WTC11 (cell line): ENCODE results near the gene SGTA. TPM values are rescaled to one million over a fixed set of nuclear protein-coding genes. Genes with fewer than 3 reads are reported as not detected.

Source experiments
- ATAC-seq: fragments of 200-7000 bp; cut with Tn5 transposase; 2 replicates; pipeline ENCODE4 v1.10.0; 2021; ENCODE audit warnings: mild to moderate bottlenecking, moderate library complexity
- CTCF ChIA-PET: fragments of 300-600 bp; sonication (Branson Sonifier 250); formaldehyde crosslinking; loops from one replicate; lab custom pipeline; 2021; ENCODE audit warnings: antibody characterized with exemption; lab: Charles Lee
- POLR2A ChIA-PET: fragments of 350-600 bp; sonication (Branson Sonifier 250); formaldehyde crosslinking; loops from one replicate; lab custom pipeline; 2021; ENCODE audit warnings: antibody characterized with exemption; lab: Charles Lee
- DNase-seq: peaks from one replicate; pipeline ENCODE4 v3.0.0; 2021; ENCODE audit warnings: low spot score
- H3K27ac Mint-ChIP-seq: 2 replicates; pipeline ENCODE4 v1.8.0; 2021; ENCODE audit warnings: mixed read lengths
- H3K27me3 Mint-ChIP-seq: 2 replicates; pipeline ENCODE4 v1.8.0; 2021; ENCODE audit warnings: low read depth, mild to moderate bottlenecking, moderate library complexity, mixed read lengths
- H3K36me3 Mint-ChIP-seq: 2 replicates; pipeline ENCODE4 v1.8.0; 2021; ENCODE audit warnings: mixed read lengths
- H3K4me1 Mint-ChIP-seq: 2 replicates; pipeline ENCODE4 v1.8.0; 2022; ENCODE audit warnings: mixed read lengths
- H3K4me3 Mint-ChIP-seq: 2 replicates; pipeline ENCODE4 v1.8.0; 2021; ENCODE audit warnings: mild to moderate bottlenecking, moderate library complexity, mixed read lengths
- H3K9me3 Mint-ChIP-seq: 2 replicates; pipeline ENCODE4 v1.8.0; 2021; ENCODE audit warnings: mixed read lengths
- CDX4 ChIP-seq: fragments of 250-450 bp; sonication (Bioruptor Pico); IDR thresholded peaks from 2 replicates; pipeline ENCODE4 v1.9.0; 2021; ENCODE audit warnings: moderate library complexity, mild to moderate bottlenecking, inconsistent platforms, borderline replicate concordance
- E2F5 ChIP-seq: sonication (generic); formaldehyde crosslinking; IDR thresholded peaks from 2 replicates; pipeline ENCODE4 v1.8.1; 2022; ENCODE audit warnings: mild to moderate bottlenecking, moderate library complexity, missing genetic modification reagents
- ELF4 ChIP-seq: sonication (generic); formaldehyde crosslinking; IDR thresholded peaks from 2 replicates; pipeline ENCODE4 v1.8.1; 2022; ENCODE audit warnings: low read depth, mild to moderate bottlenecking, moderate library complexity, missing genetic modification reagents
- EMX1 ChIP-seq: fragments of 250-450 bp; sonication (Bioruptor Pico); IDR thresholded peaks from 2 replicates; pipeline ENCODE4 v1.8.0; 2021; ENCODE audit warnings: mild to moderate bottlenecking
- FOXK1 ChIP-seq: sonication (generic); formaldehyde crosslinking; IDR thresholded peaks from 2 replicates; pipeline ENCODE4 v1.8.0; 2022; ENCODE audit warnings: mild to moderate bottlenecking, moderate library complexity, missing genetic modification reagents
- FOXP1 ChIP-seq: sonication (generic); formaldehyde crosslinking; IDR thresholded peaks from 2 replicates; pipeline ENCODE4 v1.8.0; 2022; ENCODE audit warnings: missing genetic modification reagents, mild to moderate bottlenecking, moderate library complexity, borderline replicate concordance
- GTF2I ChIP-seq: fragments of 250-450 bp; sonication (Bioruptor Pico); conservative IDR thresholded peaks from 2 replicates; pipeline ENCODE4 v1.4.0; 2021; ENCODE audit warnings: mild to moderate bottlenecking
- HMGA2 ChIP-seq: fragments of 250-450 bp; sonication (Bioruptor Pico); IDR thresholded peaks from 2 replicates; pipeline ENCODE4 v1.4.0; 2021; ENCODE audit warnings: mild to moderate bottlenecking, moderate library complexity
- HMGXB4 ChIP-seq: sonication (generic); formaldehyde crosslinking; IDR thresholded peaks from 2 replicates; pipeline ENCODE4 v1.8.1; 2023; ENCODE audit warnings: mild to moderate bottlenecking, moderate library complexity, missing genetic modification reagents
- IRF2 ChIP-seq: sonication (generic); formaldehyde crosslinking; IDR thresholded peaks from 2 replicates; pipeline ENCODE4 v1.8.0; 2022; ENCODE audit warnings: low read depth, missing genetic modification reagents, borderline replicate concordance
- MAX ChIP-seq: sonication (generic); formaldehyde crosslinking; IDR thresholded peaks from 2 replicates; pipeline ENCODE4 v1.8.0; 2022; ENCODE audit warnings: mild to moderate bottlenecking, missing genetic modification reagents
- NFATC4 ChIP-seq: fragments of 250-450 bp; sonication (Bioruptor Pico); IDR thresholded peaks from 2 replicates; pipeline ENCODE4 v1.9.0; 2021; ENCODE audit warnings: mild to moderate bottlenecking
- PRRX2 ChIP-seq: fragments of 250-450 bp; sonication (Bioruptor Pico); IDR thresholded peaks from 2 replicates; pipeline ENCODE4 v1.8.0; 2021; ENCODE audit warnings: mild to moderate bottlenecking
- SMAD4 ChIP-seq: sonication (generic); formaldehyde crosslinking; IDR thresholded peaks from 2 replicates; pipeline ENCODE4 v1.8.0; 2022; ENCODE audit warnings: mild to moderate bottlenecking, missing genetic modification reagents
- STAT6 ChIP-seq: sonication (generic); formaldehyde crosslinking; conservative IDR thresholded peaks from 2 replicates; pipeline ENCODE4 v1.8.1; 2023; ENCODE audit warnings: mild to moderate bottlenecking, low read depth, missing genetic modification reagents, moderate library complexity
- TP53 ChIP-seq: sonication (generic); formaldehyde crosslinking; IDR thresholded peaks from 2 replicates; pipeline ENCODE4 v1.8.1; 2023; ENCODE audit warnings: mild to moderate bottlenecking, missing genetic modification reagents
- ZNF219 ChIP-seq: sonication (generic); formaldehyde crosslinking; IDR thresholded peaks from 2 replicates; pipeline ENCODE4 v1.8.0; 2023; ENCODE audit warnings: missing genetic modification reagents, mild to moderate bottlenecking, borderline replicate concordance
- ZNF281 ChIP-seq: sonication (generic); formaldehyde crosslinking; IDR thresholded peaks from 2 replicates; pipeline ENCODE4 v1.8.0; 2023; ENCODE audit warnings: mild to moderate bottlenecking, missing genetic modification reagents
- ZNF512 ChIP-seq: sonication (generic); formaldehyde crosslinking; IDR thresholded peaks from 2 replicates; pipeline ENCODE4 v1.8.1; 2022; ENCODE audit warnings: missing genetic modification reagents, borderline replicate concordance
- total RNA-seq: library from RNA; stranded (reverse); gene quantifications from 3 replicates; pipeline ENCODE4 v1.2.3, GENCODE V29; 2021

The SGTA gene
- total RNA-seq, 1 experiment from 2014 or later: 91.2 TPM

GRCh38 chr19:2802826-2803225, 19.8 kb upstream of the SGTA start (continued):
- TF ChIP-seq HMGXB4 (CRISPR knock-in tag) (no peak), EMX1 (CRISPR knock-in tag) (no peak), E2F5 (no peak), GTF2I (CRISPR knock-in tag) (no peak), TP53 (CRISPR knock-in tag) (no peak), NFATC4 (CRISPR knock-in tag) (no peak), CDX4 (no peak), MAX (CRISPR knock-in tag) (no peak)
- TF ChIP-seq, all 79 proteins: peak for 0

- peaks cover 39% of the 10 kb centered on the region for H3K36me3 Mint-ChIP-seq
Observed at GRCh38 chr19:2800506-2800905, 17.4 kb upstream of the SGTA start.

More at GRCh38 chr19:2800506-2800905, 17.4 kb upstream of the SGTA start:
- H3K4me1 Mint-ChIP-seq: no peaks in the 10 kb centered on the region
- no peaks in the 10 kb centered on the region for H3K9me3 Mint-ChIP-seq
- CTCF ChIA-PET: interaction anchor here (0.6 to 1.3 kb wide), 2 partner anchors 12 to 152 kb away, joined by 3 read pairs; no protein-coding TSS in a partner anchor
- POLR2A ChIA-PET: no interaction called here
- TF ChIP-seq ZNF281 (CRISPR knock-in tag) (no peak), IRF2 (no peak), SMAD4 (CRISPR knock-in tag) (no peak), FOXP1 (no peak), ELF4 (no peak), FOXK1 (CRISPR knock-in tag) (no peak), ZNF512 (CRISPR knock-in tag) (no peak), TP53 (CRISPR knock-in tag) (no peak), HMGA2 (no peak), ZNF219 (CRISPR knock-in tag) (no peak), PRRX2 (CRISPR knock-in tag) (no peak), STAT6 (CRISPR knock-in tag) (no peak)
- no peak for DNase-seq
- no peak overlapping the region for H3K27ac Mint-ChIP-seq
- H3K27me3 Mint-ChIP-seq: no peaks in the 10 kb centered on the region
- ATAC-seq: no peak
- H3K4me3 Mint-ChIP-seq: no peak overlapping the region
